Colonic mucosa (tissue), 4 donors: ENCODE results near the gene NCOA5. TPM values are rescaled to one million over a fixed set of nuclear protein-coding genes. Genes with fewer than 3 reads are reported as not detected.
A peak's percentile ranks its signal among the peaks of the same experiment; 100 is the strongest.

Source experiments
- DNase-seq: peaks from one replicate; pipeline ENCODE4 v3.0.0-alpha.2; 2020
- H3K27ac ChIP-seq: fragments of 200-600 bp; one replicate; pipeline ENCODE4 v1.8.0; 2021
- H3K27me3 ChIP-seq: fragments of 200-600 bp; one replicate; pipeline ENCODE4 v1.8.0; 2021
- H3K36me3 ChIP-seq: fragments of 200-600 bp; one replicate; pipeline ENCODE4 v1.8.0; 2021
- H3K4me1 ChIP-seq: fragments of 200-600 bp; one replicate; pipeline ENCODE4 v1.8.0; 2021; ENCODE audit warnings: mild to moderate bottlenecking
- H3K4me3 ChIP-seq: fragments of 200-600 bp; one replicate; pipeline ENCODE4 v1.8.0; 2021
- H3K9ac ChIP-seq, 2 donors: one replicate each; pipeline ENCODE4 v1.7.0; 2013; ENCODE audit warnings: control low read depth in 2 of 2, low read depth in 2 of 2, low read length in 2 of 2
- H3K9me3 ChIP-seq: fragments of 200-600 bp; one replicate; pipeline ENCODE4 v1.8.0; 2021
- intact Hi-C: fragments of 100-400 bp; cut with DNase I; formaldehyde crosslinking; loops from one replicate; pipeline ENCODE4 v1.14.1; 2022
- total RNA-seq, 2 donors: library from RNA; stranded (reverse); fragmentation: NEBNext Ultra II Directional in 1 of 2; extraction: Animal tissue kit (Norgen Biotek cat#: 25700) in 1 of 2; gene quantifications; one replicate each; pipeline ENCODE4 v1.2.1, GENCODE V29; 2021
- TF ChIP-seq, protein P1 (sequence below): fragments of 200-600 bp; IDR thresholded peaks from one replicate; pipeline ENCODE4 v1.8.0; 2022; ENCODE audit warnings: antibody characterized with exemption, mild to moderate bottlenecking
- donor health status: healthy.
- donor health status: DM: no; HTN: no; CAD: no.
- donor health status: DM: no; HTN: no; CAD: no.

NCOA5 gene
- total RNA-seq, result 10 to 100 TPM; 20.4 to 32.1 TPM

GRCh38 chr20:46089417-46090388 lies at the start of gene NCOA5:
Gene NCOA5, minus strand, starts transcription at chr20:46089962. Its CDS starts 10,538 bp downstream, at chr20:46079424.
- Histone ChIP-seq H3K4me1 (peaks cover 18% of the 10 kb centered on the region), H3K4me3 (peak within 1 kb of the TSS; percentile 81), H3K36me3 (no peaks in the 10 kb centered on the region), H3K27ac (peak within 1 kb of the TSS; percentile 96), H3K9ac (peak within 1 kb of the TSS; percentile 87 to 92), H3K27me3 (no peaks in the 10 kb centered on the region), H3K9me3 (no peaks in the 10 kb centered on the region)
- DNase-seq, result peak; percentile 95
- intact Hi-C loops, result no loop called here
- TF ChIP-seq, protein P1, sequence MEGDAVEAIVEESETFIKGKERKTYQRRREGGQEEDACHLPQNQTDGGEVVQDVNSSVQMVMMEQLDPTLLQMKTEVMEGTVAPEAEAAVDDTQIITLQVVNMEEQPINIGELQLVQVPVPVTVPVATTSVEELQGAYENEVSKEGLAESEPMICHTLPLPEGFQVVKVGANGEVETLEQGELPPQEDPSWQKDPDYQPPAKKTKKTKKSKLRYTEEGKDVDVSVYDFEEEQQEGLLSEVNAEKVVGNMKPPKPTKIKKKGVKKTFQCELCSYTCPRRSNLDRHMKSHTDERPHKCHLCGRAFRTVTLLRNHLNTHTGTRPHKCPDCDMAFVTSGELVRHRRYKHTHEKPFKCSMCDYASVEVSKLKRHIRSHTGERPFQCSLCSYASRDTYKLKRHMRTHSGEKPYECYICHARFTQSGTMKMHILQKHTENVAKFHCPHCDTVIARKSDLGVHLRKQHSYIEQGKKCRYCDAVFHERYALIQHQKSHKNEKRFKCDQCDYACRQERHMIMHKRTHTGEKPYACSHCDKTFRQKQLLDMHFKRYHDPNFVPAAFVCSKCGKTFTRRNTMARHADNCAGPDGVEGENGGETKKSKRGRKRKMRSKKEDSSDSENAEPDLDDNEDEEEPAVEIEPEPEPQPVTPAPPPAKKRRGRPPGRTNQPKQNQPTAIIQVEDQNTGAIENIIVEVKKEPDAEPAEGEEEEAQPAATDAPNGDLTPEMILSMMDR, result no peak

DNA sequence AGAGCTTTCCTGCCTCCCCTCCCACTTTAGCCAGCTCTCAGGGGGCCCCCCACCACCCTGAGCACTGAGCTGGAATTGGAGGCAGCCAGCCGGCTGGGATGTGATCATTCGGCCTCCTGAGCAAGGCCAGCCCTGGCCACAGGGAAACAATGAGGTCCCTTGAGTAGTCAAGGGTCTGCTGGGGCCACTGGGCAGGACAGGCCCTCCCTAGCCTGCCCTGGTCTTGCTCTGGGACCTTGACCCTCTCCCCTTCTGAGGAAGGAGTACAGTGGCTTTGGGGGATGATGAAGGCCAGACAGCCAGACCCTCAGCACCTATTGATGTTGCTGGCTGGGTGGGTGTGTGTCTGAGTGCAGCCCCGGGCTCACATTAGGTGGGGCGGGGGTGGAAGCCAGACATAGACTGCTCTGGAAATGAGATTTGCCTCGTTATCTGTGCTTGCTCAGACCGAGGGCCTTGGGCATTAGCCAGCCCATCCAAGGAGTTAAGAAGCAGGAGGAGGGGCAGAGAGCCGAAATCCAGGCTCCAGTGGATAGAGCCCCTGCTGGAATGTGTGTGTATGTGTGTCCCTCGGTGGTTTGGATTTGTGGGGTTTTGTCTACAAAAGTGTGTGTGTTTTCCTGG lies 49.6 kb upstream of the NCOA5 start:
- TF ChIP-seq, protein P1, result no peak
- DNase-seq, result no peak
- no peaks in the 10 kb centered on the region for H3K9me3 ChIP-seq
- intact Hi-C loops, result loop anchor here (10.0 kb wide), 1 partner anchor 205 kb away; no protein-coding TSS in a partner anchor
- H3K4me3 ChIP-seq, result no peak overlapping the region
- H3K4me1 ChIP-seq, result no peaks in the 10 kb centered on the region
- H3K27ac ChIP-seq, result no peak overlapping the region
- no peak overlapping the region for H3K9ac ChIP-seq
- no peaks in the 10 kb centered on the region for H3K27me3 ChIP-seq
- no peaks in the 10 kb centered on the region for H3K36me3 ChIP-seq

GRCh38 chr20:46137816-46138215 lies 48.1 kb upstream of the NCOA5 start:
- H3K27me3 ChIP-seq, result no peaks in the 10 kb centered on the region
- TF ChIP-seq, protein P1, result no peak
- H3K27ac ChIP-seq, result no peak overlapping the region
- no peak overlapping the region for H3K4me3 ChIP-seq
- H3K9ac ChIP-seq, result no peak overlapping the region
- H3K4me1 ChIP-seq, result no peaks in the 10 kb centered on the region
- H3K9me3 ChIP-seq, result no peaks in the 10 kb centered on the region
- no peaks in the 10 kb centered on the region for H3K36me3 ChIP-seq
- intact Hi-C loops, result loop anchor here (10.0 kb wide), 1 partner anchor 207 kb away; no protein-coding TSS in a partner anchor
- no peak for DNase-seq

GRCh38 chr20:46135856-46136633 lies 46.3 kb upstream of the NCOA5 start:
- DNase-seq, result no peak
- Histone ChIP-seq H3K9me3 (no peaks in the 10 kb centered on the region), H3K36me3 (no peaks in the 10 kb centered on the region), H3K9ac (no peak overlapping the region), H3K4me1 (no peaks in the 10 kb centered on the region), H3K4me3 (no peak overlapping the region), H3K27me3 (no peaks in the 10 kb centered on the region), H3K27ac (no peak overlapping the region)
- intact Hi-C loops, result loop anchor here (10.0 kb wide), 1 partner anchor 209 kb away; no protein-coding TSS in a partner anchor
- TF ChIP-seq, protein P1, result no peak

GRCh38 chr20:46134716-46135115 lies 45.0 kb upstream of the NCOA5 start:
- DNase-seq, result no peak

More at GRCh38 chr20:46134716-46135115, 45.0 kb upstream of the NCOA5 start:
- Histone ChIP-seq H3K4me3 (no peak overlapping the region), H3K4me1 (no peaks in the 10 kb centered on the region), H3K9me3 (no peaks in the 10 kb centered on the region), H3K36me3 (no peaks in the 10 kb centered on the region), H3K9ac (no peak overlapping the region), H3K27me3 (no peaks in the 10 kb centered on the region), H3K27ac (no peak overlapping the region)
- TF ChIP-seq, protein P1, result no peak
- intact Hi-C loops, result loop anchor here (10.0 kb wide), 1 partner anchor 210 kb away; no protein-coding TSS in a partner anchor
